ENCODE data around the gene CACNB1.

- TF ChIP-seq FOXM1 (IDR thresholded peaks at IDR 0.05; ENCODE audit: borderline replicate concordance, low read depth) (no peak), YY1 (IDR thresholded peaks at IDR 0.05; ENCODE audit: low read depth) (no peak)
Observed at GRCh38 chr17:39123627-39124026, 73.8 kb downstream of the CACNB1 start.
